GM12864 (cell line): ENCODE measurements around the gene WSCD1.

Experiments
- DNase-seq: peaks from one replicate; pipeline ENCODE4 v3.0.0-alpha.2; 2011; ENCODE audit warnings: low read depth
- H3K4me3 ChIP-seq: 2 replicates; pipeline ENCODE4 v1.5.1; 2011; ENCODE audit warnings: mild to moderate bottlenecking, low read depth, low read length, control low read depth
- TF ChIP-seq, protein P1 (sequence below): IDR thresholded peaks from 2 replicates; pipeline ENCODE4 v1.5.1; 2011; ENCODE audit warnings: low read depth, mild to moderate bottlenecking, moderate library complexity, low read length, control low read depth, inconsistent platforms; ENCODE audit errors: missing control alignments

WSCD1 gene

GRCh38 chr17:6163612-6164333 lies 93.6 kb downstream of the WSCD1 start:
- TF ChIP-seq, protein P1, sequence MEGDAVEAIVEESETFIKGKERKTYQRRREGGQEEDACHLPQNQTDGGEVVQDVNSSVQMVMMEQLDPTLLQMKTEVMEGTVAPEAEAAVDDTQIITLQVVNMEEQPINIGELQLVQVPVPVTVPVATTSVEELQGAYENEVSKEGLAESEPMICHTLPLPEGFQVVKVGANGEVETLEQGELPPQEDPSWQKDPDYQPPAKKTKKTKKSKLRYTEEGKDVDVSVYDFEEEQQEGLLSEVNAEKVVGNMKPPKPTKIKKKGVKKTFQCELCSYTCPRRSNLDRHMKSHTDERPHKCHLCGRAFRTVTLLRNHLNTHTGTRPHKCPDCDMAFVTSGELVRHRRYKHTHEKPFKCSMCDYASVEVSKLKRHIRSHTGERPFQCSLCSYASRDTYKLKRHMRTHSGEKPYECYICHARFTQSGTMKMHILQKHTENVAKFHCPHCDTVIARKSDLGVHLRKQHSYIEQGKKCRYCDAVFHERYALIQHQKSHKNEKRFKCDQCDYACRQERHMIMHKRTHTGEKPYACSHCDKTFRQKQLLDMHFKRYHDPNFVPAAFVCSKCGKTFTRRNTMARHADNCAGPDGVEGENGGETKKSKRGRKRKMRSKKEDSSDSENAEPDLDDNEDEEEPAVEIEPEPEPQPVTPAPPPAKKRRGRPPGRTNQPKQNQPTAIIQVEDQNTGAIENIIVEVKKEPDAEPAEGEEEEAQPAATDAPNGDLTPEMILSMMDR = no peak
- DNase-seq = no peak
- H3K4me3 ChIP-seq = no peak overlapping the region

DNA sequence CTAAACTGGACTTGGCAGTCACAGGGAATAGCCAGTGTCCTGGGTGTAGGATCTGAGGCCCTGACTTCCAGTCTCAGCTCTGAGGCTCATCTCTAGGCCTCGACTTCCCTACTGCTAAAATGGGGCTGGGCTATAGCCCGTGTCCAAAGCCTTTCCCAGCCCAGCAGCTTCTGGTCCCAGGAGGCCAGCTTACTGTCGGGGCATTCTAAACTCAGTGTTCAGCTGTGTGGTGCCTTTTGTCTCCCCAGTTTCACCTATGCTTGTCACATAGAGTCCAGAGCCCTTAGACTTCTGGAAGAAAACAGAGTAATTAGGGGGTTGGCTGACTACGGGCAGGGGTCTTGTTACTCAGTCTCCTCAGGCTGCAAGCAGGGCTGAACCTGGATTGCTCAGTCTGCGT lies 94.8 kb downstream of the WSCD1 start:
- no peak for DNase-seq
- no peak overlapping the region for H3K4me3 ChIP-seq
- TF ChIP-seq, protein P1 = no peak

DNA sequence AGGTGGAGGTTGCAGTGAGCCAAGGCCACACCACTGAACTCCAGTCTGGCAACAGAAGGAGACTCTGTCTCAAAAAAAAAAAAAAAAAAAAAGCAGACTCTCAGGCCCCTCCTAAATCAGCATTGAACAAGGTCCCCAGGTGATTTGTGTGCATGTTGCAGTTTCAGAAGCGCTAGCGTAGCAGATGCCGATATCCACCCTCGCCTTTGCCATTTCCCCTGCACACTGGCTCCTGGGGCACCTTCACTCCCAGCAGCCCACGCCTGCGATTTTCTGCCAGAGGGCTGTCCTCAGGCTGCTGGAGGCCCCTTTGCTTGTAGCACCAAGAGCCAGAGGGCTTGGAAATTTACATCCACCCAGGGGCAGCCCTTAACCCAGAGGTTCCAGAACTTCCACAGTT lies 95.6 kb downstream of the WSCD1 start:
- DNase-seq = no peak
- no peak overlapping the region for H3K4me3 ChIP-seq
- TF ChIP-seq, protein P1 = no peak

DNA sequence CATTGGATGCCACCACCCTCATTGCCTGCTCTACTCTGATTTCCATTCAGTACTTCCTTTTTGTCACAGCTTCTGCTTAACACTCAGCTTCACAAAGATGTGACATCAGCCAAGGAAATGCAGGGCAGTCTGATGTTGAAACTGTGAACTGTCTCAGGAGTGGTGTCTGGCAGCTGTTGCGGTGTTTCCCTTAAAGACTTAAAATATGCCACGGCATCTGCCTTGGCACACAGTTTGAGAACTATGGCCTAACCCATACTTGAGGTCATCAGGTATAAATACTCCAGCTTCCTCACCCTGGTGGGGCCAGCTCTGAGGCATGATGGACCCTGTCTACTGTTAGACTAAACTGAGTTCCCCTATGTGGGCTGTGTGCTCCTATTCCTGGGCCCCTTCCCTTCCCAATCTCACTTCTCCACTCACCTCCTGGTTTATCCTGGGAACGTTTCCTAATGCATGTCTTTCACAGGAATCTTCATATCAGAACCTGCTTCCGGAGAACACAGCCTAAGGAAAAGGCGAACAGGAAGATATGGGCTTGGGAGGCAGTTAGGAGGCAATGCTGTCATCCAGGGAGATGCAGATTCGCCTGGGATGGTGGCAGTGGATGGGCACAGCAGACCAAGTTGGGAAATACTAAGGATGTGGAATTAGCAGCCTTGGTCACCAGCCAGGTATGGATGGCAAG lies 96.5 kb downstream of the WSCD1 start:
- no peak for DNase-seq
- TF ChIP-seq, protein P1 = no peak
- no peak overlapping the region for H3K4me3 ChIP-seq

DNA sequence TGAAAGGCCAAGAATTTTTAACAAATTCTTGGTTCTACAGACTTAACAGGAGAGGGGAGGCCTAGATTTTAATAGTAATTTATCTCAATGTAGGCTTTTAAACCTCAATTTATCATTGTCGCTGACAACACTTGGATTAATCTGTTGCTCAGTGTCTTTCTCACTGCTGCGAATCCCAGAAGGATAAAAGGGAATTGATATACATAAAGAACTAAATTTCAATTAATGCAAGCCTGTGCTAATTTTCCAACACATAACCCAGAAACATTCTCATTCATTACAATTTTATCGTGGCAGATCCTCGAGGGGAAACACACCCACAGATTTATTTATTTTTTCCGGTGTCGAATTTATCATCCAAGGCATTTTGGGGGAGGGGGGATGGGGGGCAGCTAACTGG lies 98.1 kb downstream of the WSCD1 start:
- TF ChIP-seq, protein P1 = no peak

GRCh38 chr17:6170349-6170748 lies 100.2 kb downstream of the WSCD1 start:
- DNase-seq = no peak
- no peak overlapping the region for H3K4me3 ChIP-seq
- TF ChIP-seq, protein P1 = no peak

More for the DNA sequence above, 98.1 kb downstream of the WSCD1 start:
- DNase-seq = no peak
- no peak overlapping the region for H3K4me3 ChIP-seq
